Tibial nerve (tissue), 4 donors: ENCODE measurements around the gene SYTL1. TPM values are rescaled to one million over a fixed set of nuclear protein-coding genes. Genes with fewer than 3 reads are reported as not detected.

Source experiments
- DNase-seq, 2 donors: peaks; one replicate each; pipeline ENCODE4 v3.0.0-alpha.2; 2019; ENCODE audit warnings: low spot score in 2 of 2
- H3K27ac ChIP-seq, 4 donors: fragments of 200-600 bp; sonication (generic) in 3 of 4; one replicate each; pipeline ENCODE4 v1.5.1; 2017 to 2019; ENCODE audit warnings: mild to moderate bottlenecking in 1 of 4
- H3K27me3 ChIP-seq, 2 donors: fragments of 200-600 bp; sonication (generic) in 1 of 2; one replicate each; pipeline versions ENCODE4 v1.5.1 to v1.6.0; 2017 to 2019
- H3K36me3 ChIP-seq, 3 donors: fragments of 200-600 bp; sonication (generic); one replicate each; pipeline ENCODE4 v1.5.1; 2018 to 2019
- H3K4me1 ChIP-seq, 4 donors: fragments of 200-600 bp; sonication (generic) in 3 of 4; one replicate each; pipeline ENCODE4 v1.5.1; 2017 to 2019
- H3K4me3 ChIP-seq, 4 donors: fragments of 200-600 bp; sonication (generic) in 3 of 4; one replicate each; pipeline ENCODE4 v1.5.1; 2017 to 2019; ENCODE audit warnings: mild to moderate bottlenecking in 1 of 4, moderate library complexity in 1 of 4
- H3K9me3 ChIP-seq, 4 donors: fragments of 200-600 bp; sonication (generic) in 3 of 4; one replicate each; pipeline ENCODE4 v1.5.1; 2017 to 2019
- EP300 ChIP-seq, 2 donors: sonication (generic); formaldehyde crosslinking; IDR thresholded peaks; one replicate each; pipeline ENCODE4 v1.6.1; 2017; ENCODE audit warnings: antibody characterized with exemption in 2 of 2, mild to moderate bottlenecking in 1 of 2
- POLR2A ChIP-seq, 2 donors: fragments of 450-650 bp; IDR thresholded peaks; one replicate each; pipeline ENCODE4 v1.6.1; 2017; ENCODE audit warnings: antibody characterized with exemption in 2 of 2, mild to moderate bottlenecking in 2 of 2, moderate library complexity in 2 of 2
- WGBS, 2 donors: methylation state at CpG; one replicate each; pipeline ENCODE4 v1.1.5; 2018; 5-methylcytosine and 5-hydroxymethylcytosine counted together
- total RNA-seq, 4 donors: library from RNA; depleted of rRNA; stranded (reverse); fragments of >200 nt; gene quantifications; one replicate each; pipeline ENCODE4 v1.1.0, GENCODE V29; 2016
- TF ChIP-seq, protein P1 (sequence below), 5 experiments: fragments of 200-600 bp in 3 of 5; fragments of 450-650 bp in 2 of 5; sonication (generic) in 3 of 5; IDR thresholded peaks; one replicate each; pipeline ENCODE4 v1.5.1; 2016 to 2019; ENCODE audit warnings: antibody characterized with exemption in 5 of 5, mild to moderate bottlenecking in 3 of 5, moderate library complexity in 2 of 5

SYTL1 gene
- total RNA-seq, 4 donors from 2014 or later: 1.2 to 2.7 (median 1.7) TPM

GRCh38 chr1:27306892-27307761, 34.7 kb upstream of the SYTL1 start:
- peaks cover 0 to 80% (median 0%) of the 10 kb centered on the region in 3 donors for H3K36me3 ChIP-seq

GRCh38 chr1:27307874-27308598, 33.8 kb upstream of the SYTL1 start:
- TF ChIP-seq POLR2A (IDR thresholded peaks at IDR 0.05) (no peak), EP300 (IDR thresholded peaks at IDR 0.05) (no peak)
- TF ChIP-seq, protein P1, sequence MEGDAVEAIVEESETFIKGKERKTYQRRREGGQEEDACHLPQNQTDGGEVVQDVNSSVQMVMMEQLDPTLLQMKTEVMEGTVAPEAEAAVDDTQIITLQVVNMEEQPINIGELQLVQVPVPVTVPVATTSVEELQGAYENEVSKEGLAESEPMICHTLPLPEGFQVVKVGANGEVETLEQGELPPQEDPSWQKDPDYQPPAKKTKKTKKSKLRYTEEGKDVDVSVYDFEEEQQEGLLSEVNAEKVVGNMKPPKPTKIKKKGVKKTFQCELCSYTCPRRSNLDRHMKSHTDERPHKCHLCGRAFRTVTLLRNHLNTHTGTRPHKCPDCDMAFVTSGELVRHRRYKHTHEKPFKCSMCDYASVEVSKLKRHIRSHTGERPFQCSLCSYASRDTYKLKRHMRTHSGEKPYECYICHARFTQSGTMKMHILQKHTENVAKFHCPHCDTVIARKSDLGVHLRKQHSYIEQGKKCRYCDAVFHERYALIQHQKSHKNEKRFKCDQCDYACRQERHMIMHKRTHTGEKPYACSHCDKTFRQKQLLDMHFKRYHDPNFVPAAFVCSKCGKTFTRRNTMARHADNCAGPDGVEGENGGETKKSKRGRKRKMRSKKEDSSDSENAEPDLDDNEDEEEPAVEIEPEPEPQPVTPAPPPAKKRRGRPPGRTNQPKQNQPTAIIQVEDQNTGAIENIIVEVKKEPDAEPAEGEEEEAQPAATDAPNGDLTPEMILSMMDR (IDR thresholded peaks at IDR 0.05): no peak
- WGBS, 2 donors: 80 to 82% methylated on average over 6 of the region's 6 CpGs
- Histone ChIP-seq H3K4me1 (peaks cover 0 to 4% (median 0%) of the 10 kb centered on the region in 4 donors), H3K36me3 (peaks cover 0 to 71% (median 0%) of the 10 kb centered on the region in 3 donors), H3K27me3 (no peaks in the 10 kb centered on the region), H3K9me3 (no peaks in the 10 kb centered on the region), H3K4me3 (no peak overlapping the region), H3K27ac (no peak overlapping the region)
- DNase-seq: no peak

More at GRCh38 chr1:27306892-27307761, 34.7 kb upstream of the SYTL1 start:
- H3K4me3 ChIP-seq: no peak overlapping the region
- no peak overlapping the region for H3K27ac ChIP-seq
- H3K9me3 ChIP-seq: no peaks in the 10 kb centered on the region
- 60 to 78% methylated on average over 11 of the region's 11 CpGs for WGBS, 2 donors
- no peak for TF ChIP-seq EP300 (IDR thresholded peaks at IDR 0.05)
- TF ChIP-seq, protein P1 (IDR thresholded peaks at IDR 0.05): no peak
- no peak for TF ChIP-seq POLR2A (IDR thresholded peaks at IDR 0.05)
- H3K4me1 ChIP-seq: peaks cover 0 to 4% (median 0%) of the 10 kb centered on the region in 4 donors
- DNase-seq: no peak
- no peaks in the 10 kb centered on the region for H3K27me3 ChIP-seq

- H3K9me3 ChIP-seq: no peaks in the 10 kb centered on the region
- no peak overlapping the region for H3K4me3 ChIP-seq
- peaks cover 0 to 5% (median 0%) of the 10 kb centered on the region in 4 donors for H3K4me1 ChIP-seq
- WGBS, 2 donors: 69 to 78% methylated on average over 3 of the region's 3 CpGs
- H3K27me3 ChIP-seq: no peaks in the 10 kb centered on the region
- peaks cover 0 to 18% (median 0%) of the 10 kb centered on the region in 3 donors for H3K36me3 ChIP-seq
- no peak overlapping the region for H3K27ac ChIP-seq
- DNase-seq: no peak
- TF ChIP-seq EP300 (IDR thresholded peaks at IDR 0.05): no peak
These were observed 27.7 kb upstream of the SYTL1 start for GRCh38 chr1:27314169-27314568.

DNA sequence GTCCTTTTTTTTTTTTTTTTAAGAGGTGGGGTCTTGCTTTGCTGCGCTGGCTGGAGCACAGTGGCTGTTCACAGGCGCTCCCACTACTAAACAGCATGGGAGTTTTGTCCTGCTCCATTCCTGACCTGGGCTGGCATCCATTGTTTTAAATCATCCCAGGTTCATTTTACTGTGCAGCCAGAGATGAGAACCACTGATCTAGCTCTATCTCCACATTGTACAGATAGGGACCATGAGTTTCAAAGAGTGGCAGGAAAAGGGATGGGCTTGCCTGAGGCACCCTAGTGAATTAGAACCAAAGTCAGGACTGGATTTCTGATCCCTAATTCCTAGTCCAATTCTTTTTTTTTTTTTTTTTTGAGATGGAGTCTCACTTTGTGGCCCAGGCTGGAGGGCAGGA, 27.1 kb upstream of the SYTL1 start:
- Histone ChIP-seq H3K36me3 (peaks cover 0 to 16% (median 0%) of the 10 kb centered on the region in 3 donors), H3K4me3 (no peak overlapping the region), H3K27ac (no peak overlapping the region), H3K27me3 (no peaks in the 10 kb centered on the region), H3K9me3 (no peaks in the 10 kb centered on the region), H3K4me1 (peaks cover 0 to 5% (median 0%) of the 10 kb centered on the region in 4 donors)
- 34% methylated on average over 2 of the region's 2 CpGs for WGBS, 2 donors
- DNase-seq: no peak
- TF ChIP-seq EP300 (IDR thresholded peaks at IDR 0.05): no peak
- TF ChIP-seq, protein P1 (IDR thresholded peaks at IDR 0.05): no peak
- TF ChIP-seq POLR2A (IDR thresholded peaks at IDR 0.05): no peak

GRCh38 chr1:27316860-27317259, 25.0 kb upstream of the SYTL1 start:
- H3K9me3 ChIP-seq: no peaks in the 10 kb centered on the region
- TF ChIP-seq, protein P1 (IDR thresholded peaks at IDR 0.05): no peak
- TF ChIP-seq EP300 (IDR thresholded peaks at IDR 0.05) (no peak), POLR2A (IDR thresholded peaks at IDR 0.05) (no peak)
- no peak for DNase-seq
- WGBS, 2 donors: 85 to 99% methylated on average over 5 of the region's 5 CpGs
- no peak overlapping the region for H3K27ac ChIP-seq
- H3K27me3 ChIP-seq: no peaks in the 10 kb centered on the region
- H3K4me3 ChIP-seq: no peak overlapping the region
- H3K4me1 ChIP-seq: peaks cover 0 to 12% (median 0%) of the 10 kb centered on the region in 4 donors
- H3K36me3 ChIP-seq: no peaks in the 10 kb centered on the region
